ENCODE measurements around the gene MYO5A.

MYO5A gene

GRCh38 chr15:52324109-52324508 is 204.6 kb downstream of the MYO5A start:
- Histone ChIP-seq H3K9me3 (ENCODE audit: insufficient read depth, low read length) (no peaks in the 10 kb centered on the region), H4K20me1 (ENCODE audit: low read depth, low read length) (no peaks in the 10 kb centered on the region), H3K27me3 (ENCODE audit: low read length) (no peaks in the 10 kb centered on the region), H3K79me2 (ENCODE audit: insufficient read depth, low read length) (no peaks in the 10 kb centered on the region), H3F3A (ENCODE audit: insufficient read depth) (no peaks in the 10 kb centered on the region), H3K27ac (ENCODE audit: low read depth, low read length) (no peak overlapping the region), H3K9me2 (replicated peaks; ENCODE audit: insufficient read depth, low read length) (no peaks in the 10 kb centered on the region), H3K36me3 (ENCODE audit: low read length) (no peaks in the 10 kb centered on the region), H3K4me3 (ENCODE audit: insufficient read depth, low read length, poor library complexity, severe bottlenecking) (no peak overlapping the region), H2AFZ (ENCODE audit: low read depth, low read length, severe bottlenecking) (no peak overlapping the region), H3K9ac (ENCODE audit: low read length) (no peak overlapping the region), H3K4me2 (ENCODE audit: low read depth, low read length, poor library complexity, severe bottlenecking) (no peak overlapping the region)
- TF ChIP-seq EZH2phosphoT487 (conservative IDR thresholded peaks at IDR 0.05; ENCODE audit: low read length) (no peak), CTCF (IDR thresholded peaks at IDR 0.05; ENCODE audit: insufficient read depth, low read length, poor library complexity, severe bottlenecking) (no peak)

- H2AFZ ChIP-seq (ENCODE audit: low read depth, low read length, severe bottlenecking), result no peak overlapping the region
- peaks cover 6% of the 10 kb centered on the region; the same call in 1 of the 2 replicates for H3K36me3 ChIP-seq (ENCODE audit: low read length)
- no peak overlapping the region for H3K9ac ChIP-seq (ENCODE audit: low read length)
- no peaks in the 10 kb centered on the region for H3K27me3 ChIP-seq (ENCODE audit: low read length)
- no peaks in the 10 kb centered on the region for H4K20me1 ChIP-seq (ENCODE audit: low read depth, low read length)
- no peaks in the 10 kb centered on the region for H3K79me2 ChIP-seq (ENCODE audit: insufficient read depth, low read length)
- H3K4me2 ChIP-seq (ENCODE audit: low read depth, low read length, poor library complexity, severe bottlenecking), result no peak overlapping the region
- TF ChIP-seq EZH2phosphoT487 (conservative IDR thresholded peaks at IDR 0.05; ENCODE audit: low read length) (no peak), CTCF (IDR thresholded peaks at IDR 0.05; ENCODE audit: insufficient read depth, low read length, poor library complexity, severe bottlenecking) (no peak)
- no peaks in the 10 kb centered on the region for H3F3A ChIP-seq (ENCODE audit: insufficient read depth)
- H3K4me3 ChIP-seq (ENCODE audit: insufficient read depth, low read length, poor library complexity, severe bottlenecking), result no peak overlapping the region
- H3K9me3 ChIP-seq (ENCODE audit: insufficient read depth, low read length), result no peaks in the 10 kb centered on the region
- no peak overlapping the region for H3K27ac ChIP-seq (ENCODE audit: low read depth, low read length)
- no peaks in the 10 kb centered on the region for H3K9me2 ChIP-seq (replicated peaks; ENCODE audit: insufficient read depth, low read length)
Observed at GRCh38 chr15:52318729-52319500, 209.8 kb downstream of the MYO5A start.

GRCh38 chr15:52317688-52318087 is 211.0 kb downstream of the MYO5A start:
- peaks cover 6% of the 10 kb centered on the region; the same call in 1 of the 2 replicates for H3K36me3 ChIP-seq (ENCODE audit: low read length)
- H3F3A ChIP-seq (ENCODE audit: insufficient read depth), result no peaks in the 10 kb centered on the region

More at GRCh38 chr15:52317688-52318087, 211.0 kb downstream of the MYO5A start:
- no peaks in the 10 kb centered on the region for H4K20me1 ChIP-seq (ENCODE audit: low read depth, low read length)
- no peak overlapping the region for H3K4me3 ChIP-seq (ENCODE audit: insufficient read depth, low read length, poor library complexity, severe bottlenecking)
- no peaks in the 10 kb centered on the region for H3K27me3 ChIP-seq (ENCODE audit: low read length)
- H3K9me3 ChIP-seq (ENCODE audit: insufficient read depth, low read length), result no peaks in the 10 kb centered on the region
- H3K9ac ChIP-seq (ENCODE audit: low read length), result no peak overlapping the region
- no peak overlapping the region for H2AFZ ChIP-seq (ENCODE audit: low read depth, low read length, severe bottlenecking)
- H3K4me2 ChIP-seq (ENCODE audit: low read depth, low read length, poor library complexity, severe bottlenecking), result no peak overlapping the region
- no peak overlapping the region for H3K27ac ChIP-seq (ENCODE audit: low read depth, low read length)
- no peak for TF ChIP-seq CTCF (IDR thresholded peaks at IDR 0.05; ENCODE audit: insufficient read depth, low read length, poor library complexity, severe bottlenecking)
- no peak for TF ChIP-seq EZH2phosphoT487 (conservative IDR thresholded peaks at IDR 0.05; ENCODE audit: low read length)
- H3K9me2 ChIP-seq (replicated peaks; ENCODE audit: insufficient read depth, low read length), result no peaks in the 10 kb centered on the region
- H3K79me2 ChIP-seq (ENCODE audit: insufficient read depth, low read length), result no peaks in the 10 kb centered on the region

Data from SU-DHL-6 (cell line).